NB4 (cell line): ENCODE measurements around the gene EPHA6.

Source experiments
- CTCF ChIP-seq: IDR thresholded peaks from one replicate; pipeline ENCODE4 v1.5.1; 2012; ENCODE audit warnings: low read depth, low read length
- MAX ChIP-seq: IDR thresholded peaks from 2 replicates; pipeline ENCODE4 v1.6.1; 2011; ENCODE audit warnings: low read depth, low read length
- MYC ChIP-seq: IDR thresholded peaks from 2 replicates; pipeline ENCODE4 v1.6.1; 2011; ENCODE audit warnings: low read depth, low read length
- POLR2A ChIP-seq: IDR thresholded peaks from 2 replicates; pipeline ENCODE4 v1.6.1; 2011; ENCODE audit warnings: mild to moderate bottlenecking; ENCODE audit not compliant: insufficient read length; ENCODE audit errors: extremely low read depth

- TF ChIP-seq CTCF (no peak), POLR2A (no peak), MYC (no peak), MAX (no peak)
Observed at GRCh38 chr3:97530691-97531090, 716.3 kb downstream of the EPHA6 start.
